ENCODE data around the gene INHBA.

INHBA gene

GRCh38 chr7:41730668-41731067, 27.8 kb upstream of the INHBA start:
- no peaks in the 10 kb centered on the region for H3K9me3 ChIP-seq
- in situ Hi-C loops (cut with MboI; ENCODE audit: low sequenced_read_pairs) = no loop called here
- H3K4me1 ChIP-seq = no peaks in the 10 kb centered on the region
- DNase-seq (ENCODE audit: low spot score in 2 of 2) = no peak
- no peaks in the 10 kb centered on the region for H3K36me3 ChIP-seq (replicated peaks)
- no peak overlapping the region for H3K4me3 ChIP-seq
- H3K27me3 ChIP-seq (ENCODE audit: low read depth) = peaks cover 3% of the 10 kb centered on the region; the same call in 1 of the 2 replicates

GRCh38 chr7:41730161-41730560, 27.3 kb upstream of the INHBA start:
- Histone ChIP-seq H3K36me3 (replicated peaks) (no peaks in the 10 kb centered on the region), H3K4me3 (no peak overlapping the region), H3K4me1 (no peaks in the 10 kb centered on the region), H3K9me3 (no peaks in the 10 kb centered on the region), H3K27me3 (ENCODE audit: low read depth) (peaks cover 3% of the 10 kb centered on the region; the same call in 1 of the 2 replicates)
- in situ Hi-C loops (cut with MboI; ENCODE audit: low sequenced_read_pairs) = no loop called here
- DNase-seq (ENCODE audit: low spot score in 2 of 2) = no peak

GRCh38 chr7:41729059-41729458, 26.2 kb upstream of the INHBA start:
- Histone ChIP-seq H3K4me3 (no peak overlapping the region), H3K9me3 (no peaks in the 10 kb centered on the region), H3K36me3 (replicated peaks) (no peaks in the 10 kb centered on the region), H3K4me1 (no peaks in the 10 kb centered on the region), H3K27me3 (ENCODE audit: low read depth) (peaks cover 3% of the 10 kb centered on the region; the same call in 1 of the 2 replicates)
- no peak for DNase-seq (ENCODE audit: low spot score in 2 of 2)
- in situ Hi-C loops (cut with MboI; ENCODE audit: low sequenced_read_pairs) = no loop called here

GRCh38 chr7:41725013-41725412, 22.1 kb upstream of the INHBA start:
- Histone ChIP-seq H3K36me3 (replicated peaks) (no peaks in the 10 kb centered on the region), H3K4me3 (no peak overlapping the region), H3K4me1 (no peaks in the 10 kb centered on the region), H3K27me3 (ENCODE audit: low read depth) (no peaks in the 10 kb centered on the region), H3K9me3 (no peaks in the 10 kb centered on the region)
- no peak for DNase-seq (ENCODE audit: low spot score in 2 of 2)
- in situ Hi-C loops (cut with MboI; ENCODE audit: low sequenced_read_pairs) = no loop called here

- in situ Hi-C loops (cut with MboI; ENCODE audit: low sequenced_read_pairs) = loop anchor here (25.0 kb wide), 1 partner anchor 1484 kb away; no protein-coding TSS in a partner anchor
Observed at GRCh38 chr7:41720886-41721285, 18.0 kb upstream of the INHBA start.

GRCh38 chr7:41720046-41720445, 17.2 kb upstream of the INHBA start:
- Histone ChIP-seq H3K36me3 (replicated peaks) (no peaks in the 10 kb centered on the region), H3K4me3 (no peak overlapping the region), H3K4me1 (no peaks in the 10 kb centered on the region), H3K9me3 (no peaks in the 10 kb centered on the region), H3K27me3 (ENCODE audit: low read depth) (no peaks in the 10 kb centered on the region)
- DNase-seq (ENCODE audit: low spot score in 2 of 2) = no peak
- in situ Hi-C loops (cut with MboI; ENCODE audit: low sequenced_read_pairs) = loop anchor here (25.0 kb wide), 1 partner anchor 1483 kb away; no protein-coding TSS in a partner anchor

More at GRCh38 chr7:41720886-41721285, 18.0 kb upstream of the INHBA start:
- no peaks in the 10 kb centered on the region for H3K27me3 ChIP-seq (ENCODE audit: low read depth)
- no peaks in the 10 kb centered on the region for H3K4me1 ChIP-seq
- H3K9me3 ChIP-seq = no peaks in the 10 kb centered on the region
- no peak overlapping the region for H3K4me3 ChIP-seq
- no peaks in the 10 kb centered on the region for H3K36me3 ChIP-seq (replicated peaks)
- DNase-seq (ENCODE audit: low spot score in 2 of 2) = no peak

- no peaks in the 10 kb centered on the region for H3K4me1 ChIP-seq
- no peaks in the 10 kb centered on the region for H3K9me3 ChIP-seq
- in situ Hi-C loops (cut with MboI; ENCODE audit: low sequenced_read_pairs) = loop anchor here (25.0 kb wide), 1 partner anchor 1479 kb away; no protein-coding TSS in a partner anchor
- no peak for DNase-seq (ENCODE audit: low spot score in 2 of 2)
- H3K27me3 ChIP-seq (ENCODE audit: low read depth) = no peaks in the 10 kb centered on the region
- H3K36me3 ChIP-seq (replicated peaks) = no peaks in the 10 kb centered on the region
- no peak overlapping the region for H3K4me3 ChIP-seq
Observed at GRCh38 chr7:41716691-41717090, 13.8 kb upstream of the INHBA start.

- Histone ChIP-seq H3K9me3 (no peaks in the 10 kb centered on the region), H3K4me1 (no peaks in the 10 kb centered on the region), H3K27me3 (ENCODE audit: low read depth) (no peaks in the 10 kb centered on the region), H3K36me3 (replicated peaks) (no peaks in the 10 kb centered on the region), H3K4me3 (no peak overlapping the region)
- in situ Hi-C loops (cut with MboI; ENCODE audit: low sequenced_read_pairs) = loop anchor here (25.0 kb wide), 1 partner anchor 1478 kb away; no protein-coding TSS in a partner anchor
- no peak for DNase-seq (ENCODE audit: low spot score in 2 of 2)
Observed at GRCh38 chr7:41715000-41715399, 12.1 kb upstream of the INHBA start.

- Histone ChIP-seq H3K9me3 (no peaks in the 10 kb centered on the region), H3K4me3 (no peak overlapping the region), H3K36me3 (replicated peaks) (no peaks in the 10 kb centered on the region), H3K4me1 (no peaks in the 10 kb centered on the region), H3K27me3 (ENCODE audit: low read depth) (no peaks in the 10 kb centered on the region)
- in situ Hi-C loops (cut with MboI; ENCODE audit: low sequenced_read_pairs) = loop anchor here (25.0 kb wide), 1 partner anchor 1474 kb away; no protein-coding TSS in a partner anchor
- DNase-seq (ENCODE audit: low spot score in 2 of 2) = peak in 1 of 2 experiments; percentile 55
Observed at GRCh38 chr7:41711283-41712064, 8.6 kb upstream of the INHBA start.

- H3K27me3 ChIP-seq (ENCODE audit: low read depth) = no peaks in the 10 kb centered on the region
- H3K36me3 ChIP-seq (replicated peaks) = no peaks in the 10 kb centered on the region
- in situ Hi-C loops (cut with MboI; ENCODE audit: low sequenced_read_pairs) = loop anchor here (25.0 kb wide), 1 partner anchor 1474 kb away; no protein-coding TSS in a partner anchor
- H3K9me3 ChIP-seq = no peaks in the 10 kb centered on the region
- H3K4me3 ChIP-seq = no peak overlapping the region
- no peak for DNase-seq (ENCODE audit: low spot score in 2 of 2)
- H3K4me1 ChIP-seq = peaks cover 2% of the 10 kb centered on the region
Observed at GRCh38 chr7:41710838-41711237, 7.9 kb upstream of the INHBA start.

- in situ Hi-C loops (cut with MboI; ENCODE audit: low sequenced_read_pairs) = loop anchor here (25.0 kb wide), 1 partner anchor 1472 kb away; no protein-coding TSS in a partner anchor
- DNase-seq (ENCODE audit: low spot score in 2 of 2) = no peak
- Histone ChIP-seq H3K9me3 (no peaks in the 10 kb centered on the region), H3K4me3 (no peak overlapping the region), H3K4me1 (peaks cover 11% of the 10 kb centered on the region), H3K27me3 (ENCODE audit: low read depth) (no peaks in the 10 kb centered on the region), H3K36me3 (replicated peaks) (no peaks in the 10 kb centered on the region)
Observed at GRCh38 chr7:41709621-41710020, 6.7 kb upstream of the INHBA start.

GRCh38 chr7:41708581-41709358, 5.9 kb upstream of the INHBA start:
- Histone ChIP-seq H3K4me3 (no peak overlapping the region), H3K36me3 (replicated peaks) (no peaks in the 10 kb centered on the region), H3K27me3 (ENCODE audit: low read depth) (no peaks in the 10 kb centered on the region), H3K9me3 (no peaks in the 10 kb centered on the region), H3K4me1 (peaks cover 11% of the 10 kb centered on the region)
- in situ Hi-C loops (cut with MboI; ENCODE audit: low sequenced_read_pairs) = loop anchor here (25.0 kb wide), 1 partner anchor 1471 kb away; no protein-coding TSS in a partner anchor
- no peak for DNase-seq (ENCODE audit: low spot score in 2 of 2)

- H3K9me3 ChIP-seq = no peaks in the 10 kb centered on the region
- in situ Hi-C loops (cut with MboI; ENCODE audit: low sequenced_read_pairs) = loop anchor here (25.0 kb wide), 1 partner anchor 1469 kb away; no protein-coding TSS in a partner anchor
- H3K36me3 ChIP-seq (replicated peaks) = no peaks in the 10 kb centered on the region
- no peak overlapping the region for H3K4me3 ChIP-seq
- peaks cover under 1% of the 10 kb centered on the region; the same call in 1 of the 2 replicates for H3K27me3 ChIP-seq (ENCODE audit: low read depth)
- DNase-seq (ENCODE audit: low spot score in 2 of 2) = no peak
- H3K4me1 ChIP-seq = peaks cover 17% of the 10 kb centered on the region
Observed at GRCh38 chr7:41706228-41706930, 3.5 kb upstream of the INHBA start.
